Measurements from ENCODE around the gene BBS9.
"Not testable (repeated sequence)": the region's sequence is repeated elsewhere in the genome, so short reads cannot be mapped to it uniquely, and the experiment has no call there.

BBS9 gene

GRCh38 chr7:33251301-33251700, 121.9 kb downstream of the BBS9 start:
- no peak for DNase-seq
- H3K9me3 ChIP-seq = no peaks in the 10 kb centered on the region
- no peaks in the 10 kb centered on the region for H3K27me3 ChIP-seq
- no peaks in the 10 kb centered on the region for H3K36me3 ChIP-seq
- no peak for TF ChIP-seq CTCF (IDR thresholded peaks at IDR 0.05; ENCODE audit: low read depth, low read length)
- no peak overlapping the region for H3K4me3 ChIP-seq (ENCODE audit: low read depth, low read length)
- no peaks in the 10 kb centered on the region for H3K4me1 ChIP-seq

- H3K4me1 ChIP-seq = no peaks in the 10 kb centered on the region
- no peaks in the 10 kb centered on the region for H3K27me3 ChIP-seq
- no peaks in the 10 kb centered on the region for H3K9me3 ChIP-seq
- no peak overlapping the region for H3K4me3 ChIP-seq (ENCODE audit: low read depth, low read length)
- no peak for DNase-seq
- no peak for TF ChIP-seq CTCF (IDR thresholded peaks at IDR 0.05; ENCODE audit: low read depth, low read length)
- H3K36me3 ChIP-seq = no peaks in the 10 kb centered on the region
These were observed 129.2 kb downstream of the BBS9 start for GRCh38 chr7:33258491-33258951.

- Histone ChIP-seq H3K4me1 (no peaks in the 10 kb centered on the region), H3K36me3 (no peaks in the 10 kb centered on the region), H3K27me3 (no peaks in the 10 kb centered on the region), H3K4me3 (ENCODE audit: low read depth, low read length) (no peak overlapping the region), H3K9me3 (no peaks in the 10 kb centered on the region)
- no peak for TF ChIP-seq CTCF (IDR thresholded peaks at IDR 0.05; ENCODE audit: low read depth, low read length)
- no peak for DNase-seq
These were observed 132.2 kb downstream of the BBS9 start for GRCh38 chr7:33261585-33261984.

- DNase-seq = no peak
These were observed 133.1 kb downstream of the BBS9 start for GRCh38 chr7:33262476-33262875.

GRCh38 chr7:33271839-33272371, 142.5 kb downstream of the BBS9 start:
- not testable (repeated sequence) for H3K9me3 ChIP-seq; H3K4me3 ChIP-seq (ENCODE audit: low read depth, low read length); H3K36me3 ChIP-seq; H3K4me1 ChIP-seq; H3K27me3 ChIP-seq; DNase-seq

More at GRCh38 chr7:33262476-33262875, 133.1 kb downstream of the BBS9 start:
- no peak for TF ChIP-seq CTCF (IDR thresholded peaks at IDR 0.05; ENCODE audit: low read depth, low read length)
- Histone ChIP-seq H3K27me3 (no peaks in the 10 kb centered on the region), H3K4me1 (no peaks in the 10 kb centered on the region), H3K4me3 (ENCODE audit: low read depth, low read length) (no peak overlapping the region), H3K9me3 (no peaks in the 10 kb centered on the region), H3K36me3 (no peaks in the 10 kb centered on the region)

- TF ChIP-seq CTCF (IDR thresholded peaks at IDR 0.05; ENCODE audit: low read depth, low read length) = no peak
- no peaks in the 10 kb centered on the region for H3K36me3 ChIP-seq
- no peaks in the 10 kb centered on the region for H3K4me1 ChIP-seq
- no peaks in the 10 kb centered on the region for H3K9me3 ChIP-seq
- DNase-seq = no peak
- no peak overlapping the region for H3K4me3 ChIP-seq (ENCODE audit: low read depth, low read length)
- H3K27me3 ChIP-seq = no peaks in the 10 kb centered on the region
These were observed 144.0 kb downstream of the BBS9 start for GRCh38 chr7:33273356-33273755.

- no peaks in the 10 kb centered on the region for H3K9me3 ChIP-seq
- H3K4me3 ChIP-seq (ENCODE audit: low read depth, low read length) = no peak overlapping the region
- no peaks in the 10 kb centered on the region for H3K27me3 ChIP-seq
- no peak for DNase-seq
- no peaks in the 10 kb centered on the region for H3K4me1 ChIP-seq
- H3K36me3 ChIP-seq = no peaks in the 10 kb centered on the region
- TF ChIP-seq CTCF (IDR thresholded peaks at IDR 0.05; ENCODE audit: low read depth, low read length) = no peak
These were observed 147.0 kb downstream of the BBS9 start for GRCh38 chr7:33276325-33276724.

All from BE2C (cell line).